ENCODE data around the gene DOCK4.

DNA sequence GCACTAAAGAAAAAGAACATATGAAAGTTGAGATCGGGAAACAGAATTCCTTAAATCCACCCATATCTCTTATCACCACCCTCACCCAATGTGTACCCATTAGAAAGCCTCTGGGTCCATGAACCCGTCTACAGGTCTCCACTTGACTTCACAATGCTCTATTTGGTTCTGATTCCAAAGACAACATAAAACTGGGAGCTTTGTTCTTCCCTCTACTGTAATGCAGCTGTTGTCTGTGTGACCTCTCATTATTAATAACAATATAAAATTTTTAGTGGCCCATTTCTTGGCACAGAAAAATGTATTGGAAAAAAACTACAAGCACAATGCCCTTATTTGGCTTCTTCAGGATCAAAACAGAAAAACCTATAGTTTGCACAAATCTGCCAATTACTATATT lies 30.0 kb downstream of the DOCK4 start:
- TF ChIP-seq, protein P1, sequence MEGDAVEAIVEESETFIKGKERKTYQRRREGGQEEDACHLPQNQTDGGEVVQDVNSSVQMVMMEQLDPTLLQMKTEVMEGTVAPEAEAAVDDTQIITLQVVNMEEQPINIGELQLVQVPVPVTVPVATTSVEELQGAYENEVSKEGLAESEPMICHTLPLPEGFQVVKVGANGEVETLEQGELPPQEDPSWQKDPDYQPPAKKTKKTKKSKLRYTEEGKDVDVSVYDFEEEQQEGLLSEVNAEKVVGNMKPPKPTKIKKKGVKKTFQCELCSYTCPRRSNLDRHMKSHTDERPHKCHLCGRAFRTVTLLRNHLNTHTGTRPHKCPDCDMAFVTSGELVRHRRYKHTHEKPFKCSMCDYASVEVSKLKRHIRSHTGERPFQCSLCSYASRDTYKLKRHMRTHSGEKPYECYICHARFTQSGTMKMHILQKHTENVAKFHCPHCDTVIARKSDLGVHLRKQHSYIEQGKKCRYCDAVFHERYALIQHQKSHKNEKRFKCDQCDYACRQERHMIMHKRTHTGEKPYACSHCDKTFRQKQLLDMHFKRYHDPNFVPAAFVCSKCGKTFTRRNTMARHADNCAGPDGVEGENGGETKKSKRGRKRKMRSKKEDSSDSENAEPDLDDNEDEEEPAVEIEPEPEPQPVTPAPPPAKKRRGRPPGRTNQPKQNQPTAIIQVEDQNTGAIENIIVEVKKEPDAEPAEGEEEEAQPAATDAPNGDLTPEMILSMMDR (IDR thresholded peaks at IDR 0.05; ENCODE audit: low read depth, low read length, missing input control): no peak
- TF ChIP-seq, protein P2, sequence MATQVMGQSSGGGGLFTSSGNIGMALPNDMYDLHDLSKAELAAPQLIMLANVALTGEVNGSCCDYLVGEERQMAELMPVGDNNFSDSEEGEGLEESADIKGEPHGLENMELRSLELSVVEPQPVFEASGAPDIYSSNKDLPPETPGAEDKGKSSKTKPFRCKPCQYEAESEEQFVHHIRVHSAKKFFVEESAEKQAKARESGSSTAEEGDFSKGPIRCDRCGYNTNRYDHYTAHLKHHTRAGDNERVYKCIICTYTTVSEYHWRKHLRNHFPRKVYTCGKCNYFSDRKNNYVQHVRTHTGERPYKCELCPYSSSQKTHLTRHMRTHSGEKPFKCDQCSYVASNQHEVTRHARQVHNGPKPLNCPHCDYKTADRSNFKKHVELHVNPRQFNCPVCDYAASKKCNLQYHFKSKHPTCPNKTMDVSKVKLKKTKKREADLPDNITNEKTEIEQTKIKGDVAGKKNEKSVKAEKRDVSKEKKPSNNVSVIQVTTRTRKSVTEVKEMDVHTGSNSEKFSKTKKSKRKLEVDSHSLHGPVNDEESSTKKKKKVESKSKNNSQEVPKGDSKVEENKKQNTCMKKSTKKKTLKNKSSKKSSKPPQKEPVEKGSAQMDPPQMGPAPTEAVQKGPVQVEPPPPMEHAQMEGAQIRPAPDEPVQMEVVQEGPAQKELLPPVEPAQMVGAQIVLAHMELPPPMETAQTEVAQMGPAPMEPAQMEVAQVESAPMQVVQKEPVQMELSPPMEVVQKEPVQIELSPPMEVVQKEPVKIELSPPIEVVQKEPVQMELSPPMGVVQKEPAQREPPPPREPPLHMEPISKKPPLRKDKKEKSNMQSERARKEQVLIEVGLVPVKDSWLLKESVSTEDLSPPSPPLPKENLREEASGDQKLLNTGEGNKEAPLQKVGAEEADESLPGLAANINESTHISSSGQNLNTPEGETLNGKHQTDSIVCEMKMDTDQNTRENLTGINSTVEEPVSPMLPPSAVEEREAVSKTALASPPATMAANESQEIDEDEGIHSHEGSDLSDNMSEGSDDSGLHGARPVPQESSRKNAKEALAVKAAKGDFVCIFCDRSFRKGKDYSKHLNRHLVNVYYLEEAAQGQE (IDR thresholded peaks at IDR 0.05): no peak
- TF ChIP-seq, protein P3, sequence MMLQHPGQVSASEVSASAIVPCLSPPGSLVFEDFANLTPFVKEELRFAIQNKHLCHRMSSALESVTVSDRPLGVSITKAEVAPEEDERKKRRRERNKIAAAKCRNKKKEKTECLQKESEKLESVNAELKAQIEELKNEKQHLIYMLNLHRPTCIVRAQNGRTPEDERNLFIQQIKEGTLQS (IDR thresholded peaks at IDR 0.05): no peak

Data from liver (tissue), 3 donors.